ENCODE measurements around the gene IMPACT. TPM values are rescaled to one million over a fixed set of nuclear protein-coding genes. Genes with fewer than 3 reads are reported as not detected.

Gene IMPACT
- total RNA-seq, 1 donor from 2014 or later = 33.3 TPM

- no peak for DNase-seq (ENCODE audit: low spot score)
Measured at GRCh38 chr18:24475926-24476589, 49.6 kb downstream of the IMPACT start.

DNA sequence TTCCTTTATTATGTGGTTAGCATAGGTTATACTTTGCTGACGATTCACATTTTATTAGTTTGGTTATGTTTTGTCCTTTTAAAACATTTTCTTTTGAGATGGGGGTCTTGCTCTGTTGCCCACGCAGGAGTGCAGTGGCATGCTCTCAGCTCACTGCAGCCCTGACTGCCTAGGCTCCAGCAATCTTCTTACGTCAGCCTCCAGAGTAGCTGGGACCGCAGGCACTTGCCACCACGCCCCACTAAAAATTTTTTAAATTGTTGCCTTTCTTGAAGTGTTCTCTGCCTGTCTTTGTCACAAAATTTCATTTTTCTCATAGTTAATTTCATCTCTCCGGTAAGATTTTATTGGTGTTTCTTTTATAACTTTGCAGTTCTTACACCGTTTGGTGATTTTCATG, 52.9 kb downstream of the IMPACT start:
- DNase-seq (ENCODE audit: low spot score) = no peak

- no peak for DNase-seq (ENCODE audit: low spot score)
Measured at GRCh38 chr18:24482821-24483220, 56.4 kb downstream of the IMPACT start.

DNA sequence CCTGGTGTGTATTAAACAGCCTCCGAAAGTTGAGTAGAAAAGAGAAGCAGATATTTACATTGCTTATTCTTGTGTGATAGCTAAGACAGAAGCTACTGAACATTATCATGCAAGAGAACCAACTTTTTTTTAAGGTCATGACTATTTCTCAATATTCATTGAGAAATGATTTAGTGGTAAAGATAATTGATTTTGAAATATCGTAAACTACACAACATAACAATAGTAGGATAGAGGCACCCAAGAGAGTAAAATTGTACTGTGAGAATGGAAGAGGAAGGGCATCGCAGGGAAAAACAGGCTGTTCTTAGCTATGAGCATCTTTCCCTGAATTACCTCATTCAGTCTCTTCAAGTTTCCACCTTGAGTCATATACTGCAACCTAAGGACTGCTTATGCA, 59.2 kb downstream of the IMPACT start:
- DNase-seq (ENCODE audit: low spot score) = no peak

GRCh38 chr18:24486684-24487083, 60.2 kb downstream of the IMPACT start:
- DNase-seq (ENCODE audit: low spot score) = no peak

- DNase-seq (ENCODE audit: low spot score) = no peak
Measured at GRCh38 chr18:24488824-24489493, 62.5 kb downstream of the IMPACT start.

DNA sequence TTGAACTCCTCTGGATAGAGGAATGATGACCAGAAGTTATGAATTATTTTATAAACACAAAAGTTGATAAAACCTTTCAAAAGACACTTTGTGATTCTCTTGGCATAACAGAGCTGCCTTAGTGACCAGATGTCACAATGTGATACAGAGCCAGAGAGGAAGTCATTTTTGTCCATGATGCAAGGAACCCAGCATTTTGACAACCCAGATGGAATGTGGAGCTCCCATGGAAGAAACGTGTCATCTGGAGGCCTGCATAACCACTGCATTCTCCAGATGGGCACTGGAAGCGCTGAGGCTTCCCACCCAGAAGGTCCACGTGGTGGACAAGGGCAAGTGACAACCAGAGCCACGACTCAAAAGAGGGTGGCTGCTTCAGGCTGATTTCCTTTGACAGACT, 64.1 kb downstream of the IMPACT start:
- no peak for DNase-seq (ENCODE audit: low spot score)

- DNase-seq (ENCODE audit: low spot score) = no peak
Measured at GRCh38 chr18:24491927-24492834, 65.7 kb downstream of the IMPACT start.

- no peak for DNase-seq (ENCODE audit: low spot score)
Measured at GRCh38 chr18:24494586-24494985, 68.1 kb downstream of the IMPACT start.

GRCh38 chr18:24497031-24497754, 70.7 kb downstream of the IMPACT start:
- no peak for DNase-seq (ENCODE audit: low spot score)

DNA sequence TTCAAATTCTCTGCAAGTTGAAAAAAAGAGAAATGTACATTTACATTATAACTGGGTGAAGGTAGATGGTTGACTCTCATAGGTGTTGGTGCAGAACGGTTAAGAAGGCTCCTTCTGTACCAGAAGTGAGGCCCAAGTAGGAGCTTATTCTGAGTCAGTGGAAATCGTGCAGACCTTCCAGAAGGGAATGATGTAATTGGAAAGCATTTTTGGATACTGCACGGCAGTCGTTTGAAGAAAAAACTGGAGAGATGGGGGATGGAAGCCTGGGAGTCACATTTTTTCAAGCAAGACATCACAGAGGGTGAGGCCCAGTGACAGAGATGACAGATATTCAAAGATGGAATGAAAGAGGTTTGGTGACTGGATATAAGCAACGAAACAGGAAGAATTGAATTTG, 73.3 kb downstream of the IMPACT start:
- no peak for DNase-seq (ENCODE audit: low spot score)

- no peak for DNase-seq (ENCODE audit: low spot score)
Measured at GRCh38 chr18:24500217-24500616, 73.7 kb downstream of the IMPACT start.

GRCh38 chr18:24500766-24501165, 74.3 kb downstream of the IMPACT start:
- DNase-seq (ENCODE audit: low spot score) = no peak

DNA sequence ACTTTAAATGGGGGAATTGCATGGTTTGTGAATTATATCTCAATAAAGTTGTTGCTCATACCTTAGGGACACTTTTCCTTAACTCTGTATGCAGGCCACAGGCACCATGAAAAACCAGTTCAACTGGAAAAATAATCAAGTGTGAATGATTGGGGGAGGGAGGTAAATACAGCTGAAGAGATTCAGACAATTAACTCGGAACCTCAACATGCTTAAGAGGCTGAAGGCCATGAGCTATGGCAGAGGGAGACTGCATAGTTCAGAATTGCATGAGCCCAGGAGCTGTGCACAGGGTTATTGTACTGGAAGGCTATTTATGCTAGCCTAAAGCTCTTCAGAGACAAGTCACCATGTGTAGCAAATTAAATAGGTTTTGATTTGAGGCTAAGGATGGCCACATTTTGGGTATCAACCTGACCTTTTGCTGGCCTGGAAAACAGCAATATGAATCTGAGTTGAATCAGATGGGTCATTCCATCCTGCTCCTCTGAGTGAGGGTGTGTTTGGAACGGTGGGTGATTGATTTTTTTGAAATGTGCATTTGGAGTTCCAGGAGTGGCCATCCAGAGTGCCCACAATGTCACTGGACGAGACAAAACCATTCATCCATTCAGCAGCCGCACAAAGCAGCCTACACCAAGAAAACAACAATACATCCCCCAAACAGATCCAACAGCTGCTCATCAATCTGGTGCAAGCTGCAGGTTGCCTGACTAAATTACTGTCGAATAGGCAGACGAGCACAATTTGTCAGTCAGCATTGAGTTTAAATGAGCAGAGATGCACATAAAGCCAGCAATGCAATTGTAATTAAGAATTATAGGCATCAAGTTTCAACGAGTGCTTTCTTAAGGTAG, 76.4 kb downstream of the IMPACT start:
- no peak for DNase-seq (ENCODE audit: low spot score)

Other genes with a start within 250 kb of the IMPACT start
- gene OSBPL1A, start 28.8 kb upstream of the IMPACT start, total RNA-seq = 162 TPM
- gene HRH4, start 34.0 kb downstream of the IMPACT start, total RNA-seq = 0.39 TPM

Data from mesenteric fat pad (tissue), 1 donor.